HPDE6-E6E7 (cell line): ENCODE results near the gene DTWD1.
A peak's percentile ranks its signal among the peaks of the same experiment; 100 is the strongest.
"Not testable (repeated sequence)": the region's sequence is repeated elsewhere in the genome, so short reads cannot be mapped to it uniquely, and the experiment has no call there.

Experiments
- DNase-seq: peaks from one replicate; pipeline ENCODE4 v3.0.0; 2011; ENCODE audit warnings: missing footprints; ENCODE audit errors: extremely low spot score

The DTWD1 gene, protein sequence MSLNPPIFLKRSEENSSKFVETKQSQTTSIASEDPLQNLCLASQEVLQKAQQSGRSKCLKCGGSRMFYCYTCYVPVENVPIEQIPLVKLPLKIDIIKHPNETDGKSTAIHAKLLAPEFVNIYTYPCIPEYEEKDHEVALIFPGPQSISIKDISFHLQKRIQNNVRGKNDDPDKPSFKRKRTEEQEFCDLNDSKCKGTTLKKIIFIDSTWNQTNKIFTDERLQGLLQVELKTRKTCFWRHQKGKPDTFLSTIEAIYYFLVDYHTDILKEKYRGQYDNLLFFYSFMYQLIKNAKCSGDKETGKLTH

DNA sequence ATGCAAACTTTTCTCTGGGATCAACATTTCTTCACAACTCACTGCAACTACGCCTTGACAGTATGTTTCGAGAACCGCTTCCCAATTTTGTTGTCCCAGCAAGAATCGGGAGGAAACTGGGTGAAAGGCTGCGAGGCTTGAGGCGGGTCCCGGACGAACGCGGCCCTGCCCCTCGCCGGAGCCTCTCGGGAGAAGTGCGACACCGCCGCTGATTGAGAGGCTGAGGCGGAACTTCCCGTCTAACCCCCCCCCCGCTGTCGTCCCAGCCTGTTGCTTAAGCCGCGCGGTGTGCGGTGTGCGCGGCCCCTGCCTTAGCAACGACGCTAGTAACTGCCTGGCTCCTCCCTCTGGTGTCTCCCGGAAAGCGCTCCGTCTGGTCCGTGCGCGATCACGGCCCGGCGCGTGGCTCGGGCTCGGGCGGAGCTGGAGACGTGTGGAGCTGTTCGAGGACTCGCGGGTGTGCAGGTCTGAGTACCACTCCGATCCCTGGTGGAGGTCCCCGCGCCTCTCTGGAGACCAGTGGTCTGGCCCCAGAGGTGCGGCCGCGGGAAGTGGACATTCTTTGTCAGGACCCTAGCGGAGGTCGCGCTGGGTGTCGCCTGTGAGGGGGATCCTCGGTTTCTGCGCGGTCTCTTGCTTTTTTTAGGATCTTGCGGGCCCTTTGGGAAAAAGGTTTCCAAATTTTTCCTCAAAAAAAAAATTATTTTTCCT is at the start of gene DTWD1, which contains the start of gene FAM227B:
Gene DTWD1 (plus strand): TSS at position 391 of the 711 bp plus-strand sequence. CDS start 4,120 bp downstream, outside the sequence.
Gene FAM227B (minus strand): TSS at position 161 of the 711 bp plus-strand sequence. CDS start 5,647 bp downstream, outside the sequence.
- DNase-seq = peak; percentile 85

DNA sequence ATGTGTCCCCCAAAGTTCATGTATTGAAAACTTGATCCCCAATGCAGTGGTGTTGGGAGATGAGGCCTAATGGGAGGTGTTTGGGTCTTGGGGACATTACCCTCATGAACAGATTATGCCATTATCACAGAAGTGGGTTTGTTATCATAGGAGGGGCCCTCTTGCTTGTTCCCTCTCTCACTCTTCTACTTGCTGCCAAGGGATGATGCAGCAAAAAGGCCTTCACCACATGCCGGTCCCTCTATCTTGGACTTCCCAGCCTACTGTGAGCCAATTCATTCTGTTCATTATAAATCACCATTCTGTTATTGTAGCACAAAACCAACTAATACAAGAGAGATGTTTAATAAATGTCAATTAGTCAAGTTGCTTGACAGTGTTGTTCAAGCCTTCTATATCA is 47.4 kb upstream of the DTWD1 start:
- no peak for DNase-seq

DNA sequence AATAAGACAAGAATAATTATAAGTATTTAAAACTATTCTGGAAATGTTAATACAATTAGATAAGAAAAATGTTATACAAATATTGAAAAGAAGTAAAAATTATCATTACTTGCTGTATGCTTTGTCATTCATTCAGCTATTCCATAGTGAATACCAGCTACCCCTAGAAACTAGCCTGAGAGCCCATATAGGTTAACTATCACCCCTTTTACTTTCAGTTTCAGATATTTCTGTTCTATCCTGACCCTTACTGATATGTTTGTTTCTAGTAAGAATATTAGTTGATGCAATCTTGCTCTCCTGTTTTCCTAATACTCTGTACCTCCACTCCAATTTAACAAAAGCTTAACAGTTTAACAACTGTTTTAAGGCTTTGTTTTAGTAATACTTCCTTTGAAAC is 31.8 kb upstream of the DTWD1 start:
- DNase-seq = no peak

DNA sequence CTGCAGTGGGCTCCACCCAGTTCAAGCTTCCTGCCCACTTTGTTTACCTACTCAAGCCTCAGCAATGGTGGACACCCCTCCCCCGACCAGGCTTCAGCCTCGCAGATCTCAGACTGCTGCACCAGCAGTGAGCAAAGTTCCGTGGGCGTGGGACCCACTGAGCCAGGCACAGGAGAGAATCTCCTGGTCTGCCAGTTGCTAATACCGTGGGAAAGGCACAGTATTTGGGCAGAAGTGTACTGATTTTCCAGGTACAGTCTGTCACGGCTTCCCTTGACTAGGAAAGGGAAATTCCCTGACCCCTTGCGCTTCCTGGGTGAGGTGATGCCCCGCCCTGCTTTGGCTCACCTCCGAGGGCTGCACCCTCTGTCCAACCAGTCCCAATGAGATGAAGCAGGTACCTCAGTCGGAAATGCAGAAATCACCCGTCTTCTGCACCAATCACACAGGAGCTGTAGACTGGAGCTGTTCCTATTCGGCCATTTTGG is 28.0 kb upstream of the DTWD1 start:
- DNase-seq = not testable (repeated sequence)

DNA sequence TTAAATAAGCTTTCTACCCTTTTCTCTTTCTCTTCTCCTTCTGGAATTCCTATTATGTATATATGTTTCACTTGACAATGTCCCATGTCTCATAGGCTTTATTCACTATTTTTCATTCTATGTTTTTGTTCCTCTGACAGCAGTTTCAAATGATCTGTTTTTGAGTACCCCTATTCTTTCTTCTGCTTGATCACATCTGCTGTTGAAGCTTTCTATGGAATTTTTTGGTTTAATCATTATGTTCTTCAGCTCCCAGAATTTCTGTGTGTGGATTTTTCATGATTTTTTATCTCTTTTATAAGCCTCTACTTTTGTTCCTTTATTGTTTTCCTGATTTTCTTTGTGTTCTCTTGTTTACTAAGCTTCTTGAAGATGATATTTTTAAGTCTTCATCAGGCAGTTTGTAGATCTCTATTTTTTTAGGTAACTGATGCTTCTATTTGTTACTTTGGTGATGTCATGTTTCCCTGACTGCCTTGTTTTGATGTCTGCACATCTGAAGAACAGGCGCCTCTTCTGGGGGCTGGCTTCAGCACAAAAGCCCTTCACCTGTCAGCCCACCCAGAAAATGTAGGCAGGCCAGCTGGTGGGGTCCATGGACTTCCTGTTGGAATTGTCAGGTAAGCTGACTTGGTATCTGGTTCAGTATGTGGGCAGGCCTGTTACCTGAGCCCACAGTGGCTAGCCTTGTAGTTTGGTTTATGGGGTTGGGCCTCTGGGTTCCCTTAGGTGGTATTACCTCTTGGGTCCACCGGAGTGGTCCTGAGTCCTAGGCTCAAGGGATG is 16.0 kb upstream of the DTWD1 start:
- no peak for DNase-seq

DNA sequence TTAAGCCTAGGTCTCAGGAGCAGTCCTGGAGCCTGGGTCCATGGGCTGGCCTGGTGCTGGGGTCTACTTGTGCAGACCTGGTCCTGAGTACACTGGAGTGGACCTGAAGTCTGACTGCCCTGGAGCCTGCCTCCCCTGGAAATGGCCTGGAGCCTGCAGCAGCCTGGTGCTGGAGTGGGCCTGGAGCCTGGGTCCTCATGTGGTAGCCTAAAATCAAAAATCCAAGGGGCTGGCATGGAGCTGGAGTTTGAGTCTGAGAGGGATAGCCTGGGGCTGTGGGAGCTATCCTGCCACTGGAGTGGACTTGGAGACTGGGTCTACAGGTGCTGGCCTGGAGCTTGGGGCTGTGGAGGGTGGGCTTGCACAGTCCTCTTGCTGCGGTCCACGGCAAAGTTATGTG is 15.3 kb upstream of the DTWD1 start:
- DNase-seq = no peak

DNA sequence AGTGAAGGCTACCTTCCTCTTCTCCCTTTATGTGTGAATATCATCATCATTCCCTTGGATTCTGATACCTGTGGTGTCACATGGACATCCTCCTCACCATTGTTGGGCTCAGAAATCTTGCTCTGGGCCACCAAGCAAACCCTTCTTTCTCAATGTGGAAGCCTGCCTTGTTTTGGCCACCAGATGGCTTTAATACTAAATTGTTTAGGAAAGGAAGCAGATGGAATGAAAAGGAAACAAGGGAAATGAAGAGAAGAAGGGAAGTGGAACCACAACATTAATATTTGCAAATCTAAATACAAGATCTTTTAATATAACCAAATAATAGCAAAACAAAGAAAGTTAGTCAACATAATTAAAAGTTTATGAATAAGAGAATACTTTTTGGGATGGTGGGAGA is 14.3 kb upstream of the DTWD1 start:
- no peak for DNase-seq

DNA sequence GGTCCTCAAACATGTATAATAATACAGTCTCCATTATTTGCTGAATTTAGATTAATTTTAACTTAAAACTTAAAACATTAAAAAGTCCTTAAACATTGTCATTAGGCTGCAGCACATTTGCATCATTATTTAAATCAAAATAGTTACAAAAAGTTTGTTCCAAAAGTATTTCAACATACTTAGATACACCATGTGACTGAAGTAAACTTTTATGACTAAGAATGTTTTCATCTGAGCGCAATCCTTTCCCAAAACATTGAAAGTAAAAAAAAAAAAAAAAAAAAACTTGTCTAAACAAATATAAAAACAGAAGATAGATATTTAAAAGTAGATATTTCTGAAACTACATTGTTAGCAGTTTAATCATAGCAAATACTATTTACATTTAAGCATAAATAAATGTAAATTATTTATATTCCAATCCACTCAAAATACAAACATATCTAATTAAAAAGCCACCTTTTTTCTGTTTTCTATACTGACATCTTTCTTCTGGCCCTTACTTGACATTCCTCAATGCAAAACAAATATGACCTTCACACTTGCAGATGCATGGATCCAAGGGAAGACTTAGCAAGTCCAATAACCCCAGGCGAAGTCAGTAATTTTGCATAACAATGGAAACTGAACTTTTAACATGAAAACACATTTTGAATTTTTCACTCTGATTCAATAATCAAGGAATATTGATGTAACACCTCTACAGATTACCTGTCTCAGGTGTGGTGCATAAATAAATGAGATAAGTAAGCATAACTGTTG is 10.5 kb upstream of the DTWD1 start:
- DNase-seq = no peak

DNA sequence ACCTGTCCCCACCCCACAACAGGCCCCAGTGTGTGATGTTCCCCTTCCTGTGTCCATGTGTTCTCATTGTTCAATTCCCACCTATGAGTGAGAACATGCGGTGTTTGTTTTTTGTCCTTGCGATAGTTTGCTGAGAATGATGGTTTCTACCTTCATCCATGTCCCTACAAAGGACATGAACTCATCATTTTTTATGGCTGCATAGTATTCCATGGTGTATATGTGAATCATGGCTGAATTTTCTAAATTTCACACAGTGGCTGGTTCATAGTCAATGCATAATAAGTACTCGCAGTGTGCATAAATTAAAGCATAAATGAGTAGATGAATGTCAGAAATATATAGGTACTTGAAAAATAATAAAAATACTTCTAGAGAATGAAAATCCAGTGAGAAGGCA is 8.6 kb upstream of the DTWD1 start:
- not testable (repeated sequence) for DNase-seq

DNA sequence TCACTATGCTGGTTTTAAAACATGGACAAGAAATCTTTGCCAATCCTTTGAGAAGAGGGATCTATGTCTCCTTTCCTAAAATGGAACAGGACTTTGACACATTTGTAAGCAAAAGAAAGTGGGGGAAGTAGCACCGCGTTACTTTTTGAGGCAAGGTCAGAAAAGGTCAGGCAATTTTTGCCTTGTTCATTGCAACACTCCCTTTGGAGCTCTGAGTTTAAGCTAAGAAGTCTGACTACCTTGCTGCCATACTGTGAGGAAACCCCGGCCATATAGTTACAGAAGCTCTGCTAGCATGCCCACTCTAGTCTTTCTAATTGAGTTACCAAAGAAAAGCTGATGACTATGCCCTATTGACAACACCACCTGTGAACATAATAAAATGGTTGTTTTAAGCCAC is 1.6 kb upstream of the DTWD1 start:
- no peak for DNase-seq

DNA sequence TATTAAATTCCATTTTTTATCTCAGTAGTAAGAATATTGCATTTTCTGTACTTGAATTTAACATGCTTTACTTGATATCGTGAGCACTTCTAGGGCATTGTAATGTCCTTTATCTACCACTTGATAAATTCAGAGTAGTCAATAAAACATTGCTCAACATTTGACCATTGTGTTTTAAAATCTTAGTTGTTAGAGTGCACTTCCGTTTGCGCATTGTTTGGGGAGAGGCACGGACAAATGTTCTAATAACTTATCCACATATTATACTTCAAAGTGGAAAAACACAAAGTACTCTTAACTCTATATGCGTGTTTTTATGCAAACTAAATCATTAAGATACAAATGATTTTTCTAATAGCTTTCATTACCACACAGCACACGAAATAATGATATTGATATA is 649 bp upstream of the DTWD1 start:
- DNase-seq = no peak

DNA sequence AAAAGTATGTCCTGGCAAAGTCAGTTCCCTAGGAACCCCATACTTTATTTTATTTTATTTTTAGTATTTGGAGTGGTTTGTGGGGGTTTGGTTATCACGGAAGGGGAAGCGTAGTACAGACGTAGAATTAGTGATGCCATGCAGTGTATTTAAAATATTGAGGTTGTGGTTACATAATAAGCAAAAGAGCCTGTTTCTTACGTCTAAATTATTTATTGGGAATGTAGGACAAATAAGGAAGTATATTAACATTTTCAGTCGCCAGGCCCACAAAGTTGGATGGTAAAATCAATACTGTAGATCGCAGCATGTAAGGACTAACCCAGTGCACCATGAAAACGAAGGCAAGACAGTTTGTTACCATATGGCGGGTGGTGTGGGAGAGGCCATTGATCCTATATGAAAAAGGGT is 558 bp downstream of the DTWD1 start:
- DNase-seq = no peak

DNA sequence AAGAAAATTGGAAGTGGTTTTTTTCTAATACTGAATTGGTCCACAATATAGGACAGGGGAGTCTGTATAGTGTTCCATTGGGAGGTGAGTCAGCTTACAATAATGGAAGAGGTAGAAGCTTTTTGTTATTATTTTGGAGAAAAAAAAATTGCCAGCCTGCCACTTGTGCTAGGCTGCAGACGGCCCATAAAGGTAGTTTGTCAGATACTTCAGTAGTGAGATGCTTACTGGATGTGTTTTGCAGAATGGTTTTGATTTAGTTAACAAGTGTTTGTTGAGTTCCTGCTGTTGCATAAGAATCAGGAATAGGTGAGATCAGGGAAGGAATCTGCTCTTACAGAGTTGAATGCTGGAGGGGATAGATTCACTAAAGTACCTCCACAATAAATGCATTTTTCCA is 1.0 kb downstream of the DTWD1 start:
- DNase-seq = no peak

DNA sequence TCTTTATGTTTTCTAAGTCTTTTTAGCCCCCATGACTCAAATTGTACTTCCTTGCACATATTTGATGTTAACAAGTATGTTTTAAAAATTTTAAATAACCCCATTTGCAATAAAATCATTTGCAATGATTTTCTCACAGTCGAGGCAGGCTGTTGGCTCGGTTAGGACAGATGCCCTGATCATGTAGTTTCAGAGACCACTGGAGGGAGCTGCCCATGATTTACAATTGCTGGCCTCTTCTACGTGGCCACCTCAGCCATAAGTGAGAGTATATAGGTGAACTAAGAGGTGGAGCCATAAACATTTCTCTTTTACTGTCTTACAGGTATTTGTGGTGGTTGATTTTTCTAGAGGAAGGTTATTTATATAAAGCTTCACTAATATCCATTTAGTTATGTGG is 1.7 kb downstream of the DTWD1 start:
- DNase-seq = no peak

DNA sequence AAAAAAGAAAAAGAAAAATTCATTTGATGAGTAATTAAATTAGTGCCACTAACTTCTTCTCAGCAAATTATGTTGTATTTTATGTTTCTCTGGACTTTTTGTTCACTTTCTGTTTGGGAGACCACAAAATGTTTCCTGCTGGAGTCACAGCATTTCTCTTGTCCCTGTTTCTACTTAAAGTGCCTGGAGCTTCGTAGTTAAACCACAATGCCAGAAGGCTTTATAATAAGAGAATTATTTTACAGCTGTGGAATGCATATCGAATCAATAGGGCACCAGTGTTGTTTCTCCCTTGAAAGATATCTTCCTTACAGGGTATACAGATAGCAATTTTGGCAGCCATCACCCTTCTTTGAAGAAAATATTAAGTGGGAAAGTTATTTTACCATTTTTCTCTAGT is 3.2 kb downstream of the DTWD1 start:
- no peak for DNase-seq

DNA sequence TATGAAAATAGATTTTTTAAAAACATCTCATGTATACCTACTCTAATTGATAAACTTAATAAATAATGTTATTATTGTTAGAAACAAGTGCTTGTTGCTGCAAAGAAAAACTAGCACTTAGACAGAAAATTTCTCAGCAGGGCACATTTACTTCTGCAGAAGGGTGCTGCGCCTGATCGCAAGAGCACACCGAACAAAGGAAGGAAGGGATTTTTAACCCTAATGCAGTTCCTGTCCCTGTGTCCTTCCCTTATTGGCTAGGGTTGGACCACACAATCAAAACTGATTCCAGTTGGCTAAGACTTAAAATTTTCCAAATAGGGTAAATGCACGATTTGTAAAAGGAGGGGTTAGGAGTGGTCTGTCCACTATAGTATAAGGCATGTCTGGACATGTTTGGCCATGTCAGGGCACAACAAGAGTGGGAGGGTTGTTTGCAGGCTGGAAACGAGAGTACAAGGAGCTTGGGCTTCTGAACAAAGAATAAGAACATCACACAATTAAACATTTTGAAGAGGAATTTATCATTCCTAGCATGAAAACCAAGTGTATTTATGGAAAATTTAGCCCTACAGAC is 4.7 kb downstream of the DTWD1 start:
- no peak for DNase-seq

DNA sequence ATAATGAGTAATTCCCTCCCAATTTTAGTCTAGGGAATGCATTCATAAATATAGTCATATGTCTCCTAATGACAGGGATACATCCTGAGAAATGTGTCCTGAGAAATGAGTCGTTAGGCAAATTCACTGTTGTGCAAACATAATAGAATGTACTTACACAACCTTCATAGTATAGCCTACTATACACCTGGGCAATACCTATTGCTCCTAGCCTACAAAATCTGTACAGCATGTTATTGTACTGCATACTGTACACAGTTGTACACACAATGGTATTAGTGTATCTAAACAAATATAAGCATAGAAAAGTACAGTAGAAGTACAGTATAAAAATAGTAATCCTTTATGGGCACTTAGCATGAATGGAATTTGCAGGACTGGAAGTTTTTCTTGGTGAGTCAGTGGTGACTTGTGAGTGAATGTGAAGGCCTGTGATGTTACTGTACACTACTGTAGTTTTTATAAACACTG is 6.6 kb downstream of the DTWD1 start:
- no peak for DNase-seq

DNA sequence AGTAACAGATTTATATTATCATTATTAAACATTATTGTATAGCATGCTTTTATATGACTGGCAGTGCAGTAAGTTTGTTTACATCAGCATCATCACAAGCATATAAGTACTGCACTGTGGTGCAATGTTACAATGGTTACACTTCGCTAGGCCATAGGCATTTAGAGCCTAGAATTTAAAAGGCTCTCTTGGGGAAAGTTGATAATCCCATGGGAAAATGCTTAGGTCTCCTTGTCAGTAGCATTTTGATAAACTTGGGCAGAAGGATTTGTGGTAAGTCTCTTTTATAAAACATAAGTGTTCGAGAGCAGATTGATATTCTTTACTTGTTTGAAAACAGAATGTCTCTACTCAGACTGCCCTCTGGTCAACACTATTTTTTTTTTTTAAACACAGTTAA is 7.5 kb downstream of the DTWD1 start:
- no peak for DNase-seq

DNA sequence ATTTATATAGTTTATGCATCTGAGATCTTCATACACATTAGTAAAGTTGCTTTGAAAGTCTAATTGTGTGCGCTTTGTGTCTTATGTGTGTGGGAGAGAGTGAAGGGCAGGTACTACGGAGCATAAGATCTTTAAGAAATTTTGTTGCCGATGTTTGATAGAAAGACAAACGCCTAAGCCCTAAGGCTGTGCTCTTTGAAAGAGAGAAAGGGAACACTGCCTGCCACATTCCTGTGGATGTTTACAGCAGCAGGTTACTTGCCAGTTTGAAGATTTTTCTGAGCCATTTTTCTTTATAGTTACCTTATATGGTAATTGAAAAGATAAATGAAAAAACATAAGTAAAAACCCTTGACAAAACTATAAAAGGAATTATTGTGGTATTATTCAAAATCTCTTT is 17.0 kb downstream of the DTWD1 start:
- no peak for DNase-seq

DNA sequence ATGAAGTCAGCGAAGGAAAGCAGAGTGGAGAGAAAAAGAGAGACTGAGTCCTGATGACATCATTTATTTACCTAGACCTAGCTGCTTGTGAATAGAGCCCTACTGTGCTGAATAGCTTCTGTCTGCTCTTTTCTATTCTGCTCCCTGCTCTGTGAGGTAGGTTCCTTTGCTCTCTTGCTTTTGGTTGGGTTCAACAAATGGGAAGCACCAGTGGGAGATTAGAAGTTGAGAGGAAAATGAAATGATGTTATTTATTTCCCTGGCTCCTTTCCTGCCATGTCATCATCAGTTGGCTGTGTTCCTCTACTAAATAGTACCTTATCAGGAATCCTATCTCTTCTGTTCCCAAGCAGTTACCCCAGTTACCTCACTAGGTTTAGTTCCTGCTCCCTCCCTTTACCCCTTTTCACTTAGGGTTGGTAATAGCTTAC is 23.5 kb downstream of the DTWD1 start:
- DNase-seq = no peak

DNA sequence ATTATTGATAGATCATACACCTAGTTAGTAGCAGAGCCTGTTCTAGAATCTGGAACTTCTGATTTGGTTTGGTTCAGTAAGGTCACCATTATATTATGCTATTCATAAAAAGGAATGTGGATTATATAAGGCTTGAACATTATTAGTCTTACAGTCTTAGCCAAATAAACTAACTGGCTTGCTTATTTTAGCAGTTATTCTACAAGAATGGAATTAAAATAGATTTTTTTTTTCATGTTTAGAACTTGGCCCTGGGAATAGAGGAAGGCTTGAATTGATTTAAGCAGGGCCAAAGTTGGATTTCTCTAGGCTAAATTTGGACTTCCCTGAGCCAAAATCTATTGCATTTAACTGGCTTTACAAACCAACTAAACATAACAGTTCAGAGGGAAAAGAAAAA is 24.4 kb downstream of the DTWD1 start:
- DNase-seq = no peak
